ENCODE data around the gene CRAMP1. TPM values are rescaled to one million over a fixed set of nuclear protein-coding genes. Genes with fewer than 3 reads are reported as not detected.

The CRAMP1 gene
- total and polyA plus RNA-seq, 2 donors (not counting 3 experiments of a cell fraction or from before 2014, with no cell fraction given), result 21.5 to 30.8 TPM

GRCh38 chr16:1631230-1631629, 19.1 kb downstream of the CRAMP1 start:
- CTCF ChIA-PET, result interaction anchor here (0.9 kb wide), 1 partner anchor 13 kb away, joined by 3 read pairs; no protein-coding TSS in a partner anchor
- intact Hi-C loops (cut with micrococcal nuclease), result no loop called here
- H2AFZ ChIP-seq (ENCODE audit: low read depth, low read length), result no peak overlapping the region
- no peak overlapping the region for H3K9ac ChIP-seq (replicated peaks; ENCODE audit: extremely low read depth, insufficient read depth, low read length)
- no peaks in the 10 kb centered on the region for H3K4me1 ChIP-seq (ENCODE audit: control insufficient read depth, extremely low read depth, insufficient read depth, low read length)
- H3K9me3 ChIP-seq (replicated peaks; ENCODE audit: control insufficient read depth, insufficient read depth, low read length), result no peaks in the 10 kb centered on the region
- H3K4me3 ChIP-seq (replicated peaks in 1 of 3; ENCODE audit: insufficient read depth in 1 of 3, low read depth in 1 of 3, low read length in 3 of 3), result no peak overlapping the region
- TF ChIP-seq MYC (IDR thresholded peaks at IDR 0.05; ENCODE audit: low read depth, low read length) (no peak), EZH2 (IDR thresholded peaks at IDR 0.05; ENCODE audit: borderline replicate concordance, low read depth, low read length, severe bottlenecking) (no peak), POLR2A (IDR thresholded peaks at IDR 0.05; ENCODE audit: low read depth, low read length) (no peak), GATA2 (IDR thresholded peaks at IDR 0.05; ENCODE audit: insufficient read depth, insufficient read length, low read depth, low read length) (no peak), MAX (IDR thresholded peaks at IDR 0.05; ENCODE audit: insufficient read depth, insufficient read length) (no peak), POLR2AphosphoS5 (IDR thresholded peaks at IDR 0.05; ENCODE audit: insufficient read depth, low read depth, low read length) (no peak), JUN (IDR thresholded peaks at IDR 0.05; ENCODE audit: borderline replicate concordance, insufficient read depth, insufficient read length, low read depth) (no peak), FOS (IDR thresholded peaks at IDR 0.05; ENCODE audit: borderline replicate concordance, insufficient read depth, low read length) (no peak)
- TF ChIP-seq, protein P1, sequence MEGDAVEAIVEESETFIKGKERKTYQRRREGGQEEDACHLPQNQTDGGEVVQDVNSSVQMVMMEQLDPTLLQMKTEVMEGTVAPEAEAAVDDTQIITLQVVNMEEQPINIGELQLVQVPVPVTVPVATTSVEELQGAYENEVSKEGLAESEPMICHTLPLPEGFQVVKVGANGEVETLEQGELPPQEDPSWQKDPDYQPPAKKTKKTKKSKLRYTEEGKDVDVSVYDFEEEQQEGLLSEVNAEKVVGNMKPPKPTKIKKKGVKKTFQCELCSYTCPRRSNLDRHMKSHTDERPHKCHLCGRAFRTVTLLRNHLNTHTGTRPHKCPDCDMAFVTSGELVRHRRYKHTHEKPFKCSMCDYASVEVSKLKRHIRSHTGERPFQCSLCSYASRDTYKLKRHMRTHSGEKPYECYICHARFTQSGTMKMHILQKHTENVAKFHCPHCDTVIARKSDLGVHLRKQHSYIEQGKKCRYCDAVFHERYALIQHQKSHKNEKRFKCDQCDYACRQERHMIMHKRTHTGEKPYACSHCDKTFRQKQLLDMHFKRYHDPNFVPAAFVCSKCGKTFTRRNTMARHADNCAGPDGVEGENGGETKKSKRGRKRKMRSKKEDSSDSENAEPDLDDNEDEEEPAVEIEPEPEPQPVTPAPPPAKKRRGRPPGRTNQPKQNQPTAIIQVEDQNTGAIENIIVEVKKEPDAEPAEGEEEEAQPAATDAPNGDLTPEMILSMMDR (IDR thresholded peaks at IDR 0.05; ENCODE audit: extremely low read depth in 1 of 2, insufficient read depth in 1 of 2, low read depth in 1 of 2, low read length in 2 of 2), result no peak
- no peaks in the 10 kb centered on the region for H4K20me1 ChIP-seq (replicated peaks; ENCODE audit: control insufficient read depth, extremely low read depth, insufficient read depth, low read length)
- POLR2A ChIA-PET, result no interaction called here
- H3K4me2 ChIP-seq (ENCODE audit: insufficient read depth, low read length), result no peak overlapping the region
- peaks cover 7 to 45% of the 10 kb centered on the region in 2 experiments for H3K36me3 ChIP-seq (ENCODE audit: control insufficient read depth in 2 of 2, extremely low read depth in 1 of 2, insufficient read depth in 2 of 2, low read length in 2 of 2)
- H3K27ac ChIP-seq (ENCODE audit: insufficient read depth, low read depth, low read length), result no peak overlapping the region
- no peaks in the 10 kb centered on the region for H3K9me1 ChIP-seq (replicated peaks; ENCODE audit: control insufficient read depth, extremely low read depth, insufficient read depth, low read length)
- peaks cover 61% of the 10 kb centered on the region for H3K79me2 ChIP-seq (ENCODE audit: control insufficient read depth, insufficient read depth, low read length)
- dilution Hi-C loops (cut with MboI; ENCODE audit: extremely low pct_ligation_motif_present, low sequenced_read_pairs), result no loop called here
- no TSS peak for BruUV-seq (replicated peaks)
- no peak for FAIRE-seq
- H3K27me3 ChIP-seq (ENCODE audit: control insufficient read depth in 2 of 2, insufficient read depth in 2 of 2, low read length in 2 of 2), result no peaks in the 10 kb centered on the region
- no peak for DNase-seq (ENCODE audit: low read depth, low spot score)
